KOPT-K1 (cell line): Measurements from ENCODE around the gene BRSK2.

Experiments
- H3K27ac ChIP-seq: fragments of 200-600 bp; sonication (generic); 2 replicates; pipeline ENCODE4 v1.5.1; 2016; ENCODE audit warnings: antibody characterized with exemption, mild to moderate bottlenecking, low read depth, low read length; ENCODE audit not compliant: poor library complexity, severe bottlenecking
- H3K36me3 ChIP-seq: fragments of 200-600 bp; sonication (generic); 2 replicates; pipeline ENCODE4 v1.5.1; 2017; ENCODE audit warnings: antibody characterized with exemption, mild to moderate bottlenecking, low read length, moderate library complexity; ENCODE audit not compliant: insufficient read depth
- H3K9me3 ChIP-seq: fragments of 200-600 bp; sonication (generic); 2 replicates; pipeline ENCODE4 v1.5.1; 2017; ENCODE audit warnings: antibody characterized with exemption, low read length, mild to moderate bottlenecking; ENCODE audit not compliant: insufficient read depth, poor library complexity, severe bottlenecking

The BRSK2 gene

GRCh38 chr11:1382831-1383607 is 6.7 kb upstream of the BRSK2 start:
- H3K9me3 ChIP-seq = no peaks in the 10 kb centered on the region
- no peaks in the 10 kb centered on the region for H3K36me3 ChIP-seq
- no peak overlapping the region for H3K27ac ChIP-seq

DNA sequence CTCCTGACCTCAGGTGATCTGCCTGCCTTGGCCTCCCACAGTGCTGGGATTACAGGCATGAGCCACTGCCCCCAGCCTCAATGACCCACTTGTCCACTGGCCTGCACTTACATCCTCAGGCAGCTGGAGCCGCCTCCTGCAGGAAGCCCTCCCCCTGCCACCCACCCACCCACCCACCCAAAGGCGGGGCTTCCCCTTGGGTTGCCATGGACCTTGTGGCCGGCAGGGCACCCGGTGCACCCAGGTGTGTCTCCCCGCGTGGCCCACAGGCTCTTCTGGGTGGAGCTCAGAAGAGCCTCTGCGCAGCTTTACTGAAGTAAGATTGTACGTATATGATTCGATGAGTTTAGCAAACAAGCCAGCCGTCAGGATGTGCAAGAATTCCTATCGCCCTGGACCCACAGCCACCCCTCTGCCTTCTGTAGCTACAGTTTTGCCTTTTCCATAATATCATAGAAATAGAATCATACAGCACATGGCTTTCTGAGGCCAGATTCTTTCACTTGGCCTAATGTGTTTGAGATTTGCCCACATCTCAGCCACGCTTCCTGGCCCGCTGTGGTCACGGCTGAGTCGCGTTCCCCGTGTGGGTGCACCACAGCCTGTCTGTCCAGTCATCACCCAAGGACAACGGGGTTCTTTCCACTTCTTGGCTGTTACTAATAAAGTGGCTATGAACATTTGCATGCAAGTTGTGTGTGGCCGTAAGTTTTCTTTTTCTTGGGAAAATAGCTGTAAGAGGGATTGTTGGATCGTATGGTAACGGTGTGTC is 5.3 kb upstream of the BRSK2 start:
- H3K36me3 ChIP-seq = no peaks in the 10 kb centered on the region
- no peak overlapping the region for H3K27ac ChIP-seq
- H3K9me3 ChIP-seq = no peaks in the 10 kb centered on the region

GRCh38 chr11:1387521-1387920 is 2.2 kb upstream of the BRSK2 start:
- no peak overlapping the region for H3K27ac ChIP-seq
- no peaks in the 10 kb centered on the region for H3K36me3 ChIP-seq
- H3K9me3 ChIP-seq = no peaks in the 10 kb centered on the region

DNA sequence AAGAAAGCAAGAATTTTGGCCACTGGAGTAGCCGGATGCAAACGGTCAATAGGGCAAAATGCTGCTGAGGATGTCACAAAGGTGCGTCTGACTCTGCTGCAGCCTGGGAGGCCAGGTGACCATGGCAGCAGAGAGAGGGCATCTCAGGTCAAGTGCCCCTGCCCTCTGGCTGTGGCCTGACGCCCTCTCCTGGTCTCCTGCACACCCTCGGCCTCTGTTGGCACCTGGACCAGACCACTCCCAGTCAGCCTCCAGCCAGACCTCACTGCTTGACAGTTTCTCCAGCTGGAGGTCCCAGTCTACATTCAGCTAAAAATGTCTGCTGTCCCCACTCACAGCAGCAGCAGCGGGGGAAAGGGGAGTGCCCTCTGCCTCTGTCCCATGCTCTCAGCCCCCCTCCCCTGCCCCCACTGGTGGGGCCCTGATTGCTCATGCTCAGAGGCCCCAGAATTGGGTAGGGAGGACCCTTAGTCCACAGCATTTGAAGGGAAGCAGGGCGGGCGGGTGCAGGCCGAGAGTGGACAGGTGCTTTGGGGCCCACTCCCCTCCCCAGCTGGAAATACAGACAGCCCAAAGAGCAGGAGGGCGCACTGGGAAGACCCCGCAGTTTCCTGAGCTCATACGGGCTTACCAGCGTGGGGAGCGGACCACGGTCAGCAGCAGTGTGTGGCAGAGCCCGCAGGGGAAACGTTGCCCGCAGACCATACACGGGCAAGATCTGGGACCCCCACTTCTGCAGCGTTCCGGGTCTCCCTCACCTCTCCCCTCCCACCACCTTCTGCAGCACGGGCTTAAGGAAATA is 1.6 kb upstream of the BRSK2 start:
- Histone ChIP-seq H3K9me3 (no peaks in the 10 kb centered on the region), H3K27ac (no peak overlapping the region), H3K36me3 (no peaks in the 10 kb centered on the region)

DNA sequence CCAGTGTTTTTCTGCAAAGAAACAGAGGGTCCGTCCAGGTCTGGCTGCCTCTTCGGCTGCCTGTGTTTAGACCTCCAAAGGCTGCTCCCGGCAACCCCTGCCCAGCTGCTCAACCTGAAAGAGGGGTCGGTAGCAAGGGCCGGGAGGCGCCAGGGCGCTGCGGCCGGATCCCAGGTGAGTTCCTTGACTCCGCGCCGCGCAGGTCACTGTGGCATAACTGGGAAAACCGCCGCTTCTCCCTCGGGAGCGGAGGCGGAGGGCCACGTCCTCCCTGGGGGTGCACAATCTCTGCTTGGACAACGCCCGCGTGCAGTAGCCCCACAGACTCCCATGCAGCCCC is 1.0 kb upstream of the BRSK2 start:
- Histone ChIP-seq H3K36me3 (no peaks in the 10 kb centered on the region), H3K27ac (no peak overlapping the region), H3K9me3 (no peaks in the 10 kb centered on the region)

- no peaks in the 10 kb centered on the region for H3K9me3 ChIP-seq
- no peaks in the 10 kb centered on the region for H3K36me3 ChIP-seq
- no peak overlapping the region for H3K27ac ChIP-seq
Observed at GRCh38 chr11:1389103-1389931, 417 bp upstream of the BRSK2 start.

- no peak overlapping the region for H3K27ac ChIP-seq
- H3K36me3 ChIP-seq = no peaks in the 10 kb centered on the region
- H3K9me3 ChIP-seq = no peaks in the 10 kb centered on the region
Observed at GRCh38 chr11:1390569-1391164, 933 bp downstream of the BRSK2 start.

GRCh38 chr11:1391165-1392075 is 1.7 kb downstream of the BRSK2 start:
- no peaks in the 10 kb centered on the region for H3K36me3 ChIP-seq
- no peaks in the 10 kb centered on the region for H3K9me3 ChIP-seq
- H3K27ac ChIP-seq = no peak overlapping the region

GRCh38 chr11:1392111-1392510 is 2.4 kb downstream of the BRSK2 start:
- Histone ChIP-seq H3K36me3 (no peaks in the 10 kb centered on the region), H3K9me3 (no peaks in the 10 kb centered on the region), H3K27ac (no peak overlapping the region)

DNA sequence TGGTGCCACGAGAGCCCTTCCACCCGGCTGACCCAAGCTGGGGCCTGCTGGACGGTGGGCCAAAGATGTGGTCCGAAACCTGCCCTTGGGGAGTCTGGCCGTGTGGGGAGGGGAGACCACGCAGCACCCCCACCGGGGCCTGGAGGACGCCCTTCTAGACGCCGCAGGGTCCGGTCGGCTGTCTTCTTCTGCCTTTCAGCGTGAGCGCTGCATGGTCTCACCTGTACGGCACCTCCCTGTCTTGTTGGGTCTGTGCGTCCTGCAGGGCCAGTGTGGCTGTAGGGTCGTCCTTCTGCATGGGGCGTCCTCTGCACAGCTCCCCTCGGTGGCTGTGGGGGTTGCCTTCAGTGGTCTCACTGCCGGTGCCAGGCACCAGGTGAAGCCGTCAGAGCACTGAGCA is 2.8 kb downstream of the BRSK2 start:
- no peaks in the 10 kb centered on the region for H3K9me3 ChIP-seq
- no peaks in the 10 kb centered on the region for H3K36me3 ChIP-seq
- H3K27ac ChIP-seq = no peak overlapping the region

DNA sequence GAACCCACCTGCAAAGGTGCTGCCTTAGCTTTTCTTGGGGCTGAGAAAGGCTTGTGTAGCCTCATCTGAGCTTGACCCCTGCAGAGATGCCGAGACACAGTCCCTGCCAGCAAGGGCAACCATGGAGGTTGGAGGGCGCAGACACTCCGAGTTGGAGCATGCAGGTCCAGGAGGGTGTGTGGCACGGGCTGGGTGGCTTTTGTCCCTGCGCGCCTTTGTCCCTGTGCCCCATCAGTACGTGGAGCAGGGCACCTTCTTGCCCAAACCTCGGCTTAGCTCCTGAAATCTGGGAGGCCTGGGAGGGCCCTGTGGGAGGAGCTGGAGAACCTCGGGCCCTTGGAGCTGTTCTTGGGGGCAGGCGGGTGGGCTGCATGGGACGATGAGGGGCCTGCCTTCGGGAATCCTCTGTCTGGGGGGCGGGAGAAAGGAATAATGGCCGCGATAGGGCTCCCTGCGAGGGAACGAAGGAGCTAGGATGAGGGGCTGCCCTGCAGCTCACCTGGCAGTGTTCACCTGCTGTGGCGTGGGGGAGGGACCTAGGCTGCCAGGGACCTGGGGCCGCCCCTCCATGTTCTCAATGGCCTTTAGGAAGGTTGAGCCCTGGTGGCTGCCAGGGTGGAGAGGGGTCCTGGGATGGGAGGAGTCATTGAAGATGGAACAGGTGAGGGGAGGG is 3.4 kb downstream of the BRSK2 start:
- Histone ChIP-seq H3K36me3 (no peaks in the 10 kb centered on the region), H3K27ac (no peak overlapping the region), H3K9me3 (no peaks in the 10 kb centered on the region)

GRCh38 chr11:1394936-1395772 is 5.4 kb downstream of the BRSK2 start:
- Histone ChIP-seq H3K36me3 (no peaks in the 10 kb centered on the region), H3K27ac (no peak overlapping the region), H3K9me3 (no peaks in the 10 kb centered on the region)
